Activated T-cell treated with anti-CD3 and anti-CD28 coated beads, Interleukin-2, amount 50 U/mL, for 72 hours (primary cell): ENCODE measurements around the gene MAP3K3. TPM values are rescaled to one million over a fixed set of nuclear protein-coding genes. Genes with fewer than 3 reads are reported as not detected.

Experiments used
- ATAC-seq, 2 donors: fragments of 150-1000 bp; cut with Tn5 transposase; replicated peaks in 1 of 2; 2 replicates each; pipeline ENCODE4 v1.10.0; 2021; ENCODE audit warnings: moderate library complexity in 2 of 2, mild to moderate bottlenecking in 1 of 2
- DNase-seq, 2 donors: peaks; one replicate each; pipeline ENCODE4 v3.0.0; 2021 to 2022; ENCODE audit warnings: mixed read lengths in 1 of 2
- H3K27ac Mint-ChIP-seq: one replicate; pipeline ENCODE4 v1.8.0; 2022; ENCODE audit warnings: mild to moderate bottlenecking, moderate library complexity, mixed read lengths
- H3K27me3 Mint-ChIP-seq: one replicate; pipeline ENCODE4 v1.8.0; 2022; ENCODE audit warnings: low read depth, mixed read lengths
- H3K36me3 Mint-ChIP-seq, 2 donors: one replicate each; pipeline ENCODE4 v1.8.0; 2022; ENCODE audit warnings: mixed read lengths in 2 of 2, mild to moderate bottlenecking in 1 of 2; ENCODE audit not compliant: insufficient read depth in 2 of 2
- H3K4me1 Mint-ChIP-seq: one replicate; pipeline ENCODE4 v1.8.0; 2022; ENCODE audit warnings: low read depth, mixed read lengths
- H3K4me3 Mint-ChIP-seq, 2 donors: one replicate each; pipeline ENCODE4 v1.8.0; 2022; ENCODE audit warnings: mild to moderate bottlenecking in 2 of 2, mixed read lengths in 2 of 2, moderate library complexity in 2 of 2
- H3K9me3 Mint-ChIP-seq, 2 donors: one replicate each; pipeline ENCODE4 v1.8.0; 2022; ENCODE audit warnings: mixed read lengths in 2 of 2
- total RNA-seq, 2 donors: library from RNA; stranded (reverse); gene quantifications; one replicate each; pipeline ENCODE4 v1.2.3, GENCODE V29; 2022

The MAP3K3 gene
- total RNA-seq, 2 donors from 2014 or later: 34.9 to 46.8 TPM

DNA sequence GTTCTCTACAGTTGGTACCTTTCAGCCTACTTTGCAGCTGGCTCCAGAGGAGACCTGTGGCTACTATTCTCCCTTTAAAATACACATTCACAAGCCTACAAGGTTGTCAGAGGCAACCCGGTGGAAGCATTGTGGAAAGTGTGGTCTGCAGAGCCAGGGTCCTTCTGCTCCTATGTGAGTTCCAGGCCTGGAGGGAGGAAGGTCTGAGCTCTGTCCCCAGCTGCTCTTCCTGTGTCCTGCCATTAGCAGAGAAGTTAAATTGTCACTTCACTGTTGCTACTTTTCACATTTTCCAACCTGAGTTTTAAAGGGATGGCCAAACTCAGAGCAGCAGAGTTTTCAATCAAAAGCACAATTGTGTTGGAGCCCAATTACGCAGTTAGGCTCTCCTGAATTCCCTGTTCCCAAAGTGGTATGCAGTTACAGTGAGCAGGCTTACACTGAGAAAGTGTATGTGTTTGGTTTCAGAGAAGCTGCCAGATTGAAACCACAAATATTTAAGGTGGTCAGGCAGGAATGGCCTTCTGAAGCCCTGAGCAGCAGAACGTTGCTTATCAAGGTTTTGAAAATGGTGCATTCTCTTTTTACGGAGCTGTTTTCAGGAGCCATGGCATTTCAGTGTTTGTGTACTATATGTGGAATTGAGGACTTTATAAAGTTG, 25.0 kb downstream of the MAP3K3 start:
- H3K4me3 Mint-ChIP-seq: no peak overlapping the region
- no peaks in the 10 kb centered on the region for H3K9me3 Mint-ChIP-seq
- no peak for ATAC-seq
- peak overlapping the region; percentile 24 for H3K27ac Mint-ChIP-seq
- peaks cover 12% of the 10 kb centered on the region for H3K4me1 Mint-ChIP-seq
- H3K36me3 Mint-ChIP-seq: peaks cover 0 to 2% of the 10 kb centered on the region in 2 donors
- no peaks in the 10 kb centered on the region for H3K27me3 Mint-ChIP-seq
- no peak for DNase-seq

DNA sequence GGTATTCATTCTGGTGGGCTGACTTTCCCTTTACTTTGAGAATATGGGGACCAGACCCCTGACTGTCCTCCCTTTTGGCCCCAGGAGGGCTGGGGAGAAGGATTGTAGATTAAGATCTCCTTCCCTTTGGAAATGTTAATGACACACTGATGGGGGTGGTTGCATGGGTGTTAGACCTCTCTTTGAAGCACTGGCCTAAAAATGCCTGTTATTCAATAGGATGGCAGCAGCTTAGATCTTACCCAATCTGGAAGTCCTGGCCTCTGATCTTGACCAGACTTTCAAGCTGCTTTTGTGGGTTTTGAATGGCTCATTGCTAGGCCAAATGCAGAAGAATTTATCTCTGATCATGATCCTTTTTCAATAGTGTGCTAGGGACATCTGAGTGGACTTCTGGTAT, 25.7 kb downstream of the MAP3K3 start:
- Mint-ChIP-seq H3K9me3 (no peaks in the 10 kb centered on the region), H3K4me1 (peaks cover 12% of the 10 kb centered on the region), H3K4me3 (no peak overlapping the region), H3K27ac (no peak overlapping the region), H3K36me3 (peaks cover 0 to 3% of the 10 kb centered on the region in 2 donors), H3K27me3 (no peaks in the 10 kb centered on the region)
- ATAC-seq (no peak), DNase-seq (no peak)

DNA sequence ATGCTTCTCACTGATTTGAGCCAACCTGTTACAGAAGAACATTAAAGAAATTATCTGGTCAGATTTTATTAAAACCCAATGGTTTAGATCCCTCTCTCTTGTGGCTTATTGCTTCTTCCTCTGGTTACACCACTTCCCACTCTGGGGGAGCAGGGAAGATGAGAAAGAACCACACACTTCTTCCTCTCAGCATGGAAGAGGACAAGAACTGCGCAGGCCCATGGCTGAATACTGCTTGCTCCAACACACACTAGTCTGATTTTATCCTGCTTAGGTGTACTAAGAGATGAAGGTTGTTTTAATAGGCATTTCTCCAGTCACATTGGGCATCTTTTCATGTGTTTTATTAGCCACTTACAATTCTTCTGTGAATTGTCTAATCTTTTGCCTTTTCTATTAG, 27.6 kb downstream of the MAP3K3 start:
- no peak for DNase-seq
- H3K27ac Mint-ChIP-seq: no peak overlapping the region
- peaks cover 12% of the 10 kb centered on the region for H3K4me1 Mint-ChIP-seq
- H3K9me3 Mint-ChIP-seq: no peaks in the 10 kb centered on the region
- H3K27me3 Mint-ChIP-seq: no peaks in the 10 kb centered on the region
- peaks cover 3% of the 10 kb centered on the region in 2 donors for H3K36me3 Mint-ChIP-seq
- H3K4me3 Mint-ChIP-seq: no peak overlapping the region
- ATAC-seq: no peak

DNA sequence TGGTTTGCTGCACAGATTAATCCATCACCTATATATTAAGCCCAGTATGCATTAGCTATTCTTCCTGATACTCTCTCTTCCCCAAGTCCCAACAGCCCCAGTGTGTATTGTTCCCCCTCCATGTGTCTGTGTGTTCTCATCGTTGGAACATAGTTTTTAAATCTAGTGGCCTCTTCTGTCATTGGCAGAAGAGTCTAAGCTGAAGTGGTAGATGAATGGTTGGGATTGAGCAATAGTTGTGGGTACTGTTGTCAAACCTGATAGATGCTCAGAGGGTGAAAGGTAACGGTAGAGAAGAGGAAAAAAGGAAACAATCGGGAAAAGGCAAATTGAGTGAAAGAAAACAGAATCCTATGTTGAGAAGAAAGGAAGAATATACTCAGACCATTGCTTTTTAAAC, 29.9 kb downstream of the MAP3K3 start:
- H3K9me3 Mint-ChIP-seq: no peaks in the 10 kb centered on the region
- no peak overlapping the region for H3K27ac Mint-ChIP-seq
- no peak for DNase-seq
- no peaks in the 10 kb centered on the region for H3K27me3 Mint-ChIP-seq
- H3K4me1 Mint-ChIP-seq: no peaks in the 10 kb centered on the region
- peaks cover 3% of the 10 kb centered on the region in 2 donors for H3K36me3 Mint-ChIP-seq
- ATAC-seq: no peak
- H3K4me3 Mint-ChIP-seq: no peak overlapping the region

DNA sequence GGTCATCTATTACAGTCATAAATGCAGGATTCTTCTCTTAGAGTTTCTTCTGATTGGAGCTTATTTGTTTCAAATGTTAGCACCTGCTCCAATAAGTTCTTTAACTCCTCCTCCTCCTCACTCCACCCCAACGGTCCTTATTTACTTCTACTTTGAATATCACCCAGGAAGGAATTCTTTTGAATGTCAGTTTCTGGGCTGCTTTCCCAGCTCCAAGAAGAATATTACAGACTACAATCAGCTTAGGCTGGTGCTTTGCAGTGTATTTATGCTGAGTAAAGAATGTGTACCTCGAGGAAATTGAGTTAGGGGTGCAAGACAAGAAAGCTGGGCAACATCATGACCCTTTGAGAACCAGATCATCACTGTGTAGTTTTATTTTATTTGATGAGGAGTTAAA, 30.8 kb downstream of the MAP3K3 start:
- no peaks in the 10 kb centered on the region for H3K27me3 Mint-ChIP-seq
- no peaks in the 10 kb centered on the region for H3K4me1 Mint-ChIP-seq
- H3K27ac Mint-ChIP-seq: no peak overlapping the region
- ATAC-seq: no peak
- peaks cover 3% of the 10 kb centered on the region in 2 donors for H3K36me3 Mint-ChIP-seq
- no peak for DNase-seq
- no peaks in the 10 kb centered on the region for H3K9me3 Mint-ChIP-seq
- H3K4me3 Mint-ChIP-seq: no peak overlapping the region

DNA sequence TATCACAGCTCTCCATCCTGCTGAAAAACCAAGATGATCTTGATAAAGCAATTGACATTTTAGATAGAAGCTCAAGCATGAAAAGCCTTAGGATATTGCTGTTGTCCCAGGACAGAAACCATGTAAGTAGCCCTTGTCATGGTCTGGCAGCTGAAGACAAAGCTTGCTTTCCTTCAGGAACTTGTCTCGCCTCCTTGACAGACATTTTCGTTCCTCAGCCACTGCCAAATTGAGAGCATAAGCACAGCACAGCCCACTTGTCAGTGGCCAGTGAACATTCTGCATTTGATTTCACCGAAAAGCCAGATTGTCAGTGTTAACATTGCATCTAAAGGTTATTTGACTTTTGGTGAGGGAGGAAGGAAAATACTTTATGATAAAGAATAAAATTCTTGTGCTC, 35.6 kb downstream of the MAP3K3 start:
- H3K36me3 Mint-ChIP-seq: peaks cover 1 to 11% of the 10 kb centered on the region in 2 donors
- H3K27ac Mint-ChIP-seq: no peak overlapping the region
- no peaks in the 10 kb centered on the region for H3K27me3 Mint-ChIP-seq
- no peaks in the 10 kb centered on the region for H3K4me1 Mint-ChIP-seq
- DNase-seq (no peak), ATAC-seq (no peak)
- H3K9me3 Mint-ChIP-seq: no peaks in the 10 kb centered on the region
- H3K4me3 Mint-ChIP-seq: no peak overlapping the region

DNA sequence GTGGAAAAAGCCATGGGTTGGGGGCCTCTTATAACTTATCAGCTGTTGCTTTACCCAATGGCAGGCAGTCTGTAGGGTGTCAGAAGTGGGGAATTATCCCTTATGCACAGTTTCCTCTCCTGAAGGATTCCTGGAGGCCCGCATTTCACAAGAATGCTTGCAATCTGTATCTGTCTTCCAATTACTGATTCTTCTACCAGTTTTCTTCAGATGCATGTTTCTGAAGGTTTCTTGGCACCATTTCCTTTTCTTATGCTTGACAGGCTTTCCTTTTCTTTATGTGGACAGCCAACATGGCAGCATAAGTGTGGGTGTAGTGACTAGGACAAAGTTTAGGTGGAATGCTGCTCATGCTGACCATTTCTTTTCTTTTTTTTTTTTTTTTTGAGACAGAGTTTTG, 36.1 kb downstream of the MAP3K3 start:
- H3K9me3 Mint-ChIP-seq: no peaks in the 10 kb centered on the region
- ATAC-seq (no peak), DNase-seq (no peak)
- no peaks in the 10 kb centered on the region for H3K4me1 Mint-ChIP-seq
- H3K4me3 Mint-ChIP-seq: no peak overlapping the region
- H3K27ac Mint-ChIP-seq: no peak overlapping the region
- peaks cover 1 to 14% of the 10 kb centered on the region in 2 donors for H3K36me3 Mint-ChIP-seq
- no peaks in the 10 kb centered on the region for H3K27me3 Mint-ChIP-seq

DNA sequence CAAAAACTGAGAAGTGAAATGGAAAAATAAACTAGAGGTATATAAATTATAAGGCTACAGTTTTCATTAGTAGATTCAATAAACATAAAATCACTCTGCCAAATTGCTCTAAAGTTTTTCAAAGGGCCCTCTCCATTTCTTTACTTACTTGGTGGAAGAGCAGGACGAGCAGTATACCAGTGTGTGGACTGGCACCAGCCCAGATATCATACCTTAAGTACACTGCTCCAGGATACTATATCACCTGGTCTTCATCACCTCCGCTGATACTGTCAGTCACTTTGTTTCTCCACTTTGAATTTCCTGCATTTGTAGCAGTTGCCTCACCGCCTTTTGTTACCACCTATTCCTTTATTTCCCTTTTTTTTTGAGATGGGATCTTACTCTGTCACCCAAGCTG, 37.6 kb downstream of the MAP3K3 start:
- Mint-ChIP-seq H3K36me3 (peaks cover 1 to 13% of the 10 kb centered on the region in 2 donors), H3K27me3 (no peaks in the 10 kb centered on the region), H3K9me3 (no peaks in the 10 kb centered on the region), H3K27ac (no peak overlapping the region), H3K4me3 (no peak overlapping the region), H3K4me1 (no peaks in the 10 kb centered on the region)
- ATAC-seq (no peak), DNase-seq (no peak)

DNA sequence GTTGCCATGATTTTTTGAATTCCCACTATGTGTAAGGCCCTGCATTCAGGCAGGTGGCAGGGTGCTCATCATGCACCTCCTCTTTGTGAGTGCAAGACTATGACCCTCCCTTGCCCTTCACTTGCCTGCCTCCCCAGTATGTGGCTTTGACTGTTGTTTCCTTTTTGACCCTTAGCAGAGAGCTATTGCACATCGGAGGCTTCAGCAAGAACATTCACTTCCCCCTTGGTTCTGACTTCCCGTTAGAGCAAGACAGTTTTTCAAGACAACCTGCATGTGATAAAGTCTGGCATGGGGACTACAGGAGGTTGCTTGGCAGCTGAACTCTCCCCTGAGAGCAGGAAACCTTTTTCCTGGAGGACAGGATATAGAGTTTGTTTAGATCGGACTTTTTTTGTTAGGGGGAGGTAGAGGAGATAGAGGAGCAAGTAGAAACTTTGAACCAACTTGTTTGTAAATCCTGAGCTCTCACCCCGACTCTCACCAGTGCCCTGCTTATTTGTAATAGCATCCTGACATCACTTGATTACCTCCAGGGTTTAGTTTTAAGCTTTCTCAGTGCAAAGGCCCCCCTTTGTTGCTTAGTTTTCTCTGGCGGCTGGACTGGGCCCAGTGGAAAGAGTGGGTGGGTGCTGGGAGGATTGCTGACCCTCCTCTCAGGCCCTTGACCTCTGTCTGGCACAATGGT, 43.5 kb downstream of the MAP3K3 start:
- ATAC-seq: no peak
- Mint-ChIP-seq H3K27me3 (no peaks in the 10 kb centered on the region), H3K27ac (peak overlapping the region; percentile 45), H3K4me3 (no peak overlapping the region), H3K4me1 (no peaks in the 10 kb centered on the region), H3K9me3 (no peaks in the 10 kb centered on the region), H3K36me3 (peaks cover 1 to 12% of the 10 kb centered on the region in 2 donors)
- no peak for DNase-seq

DNA sequence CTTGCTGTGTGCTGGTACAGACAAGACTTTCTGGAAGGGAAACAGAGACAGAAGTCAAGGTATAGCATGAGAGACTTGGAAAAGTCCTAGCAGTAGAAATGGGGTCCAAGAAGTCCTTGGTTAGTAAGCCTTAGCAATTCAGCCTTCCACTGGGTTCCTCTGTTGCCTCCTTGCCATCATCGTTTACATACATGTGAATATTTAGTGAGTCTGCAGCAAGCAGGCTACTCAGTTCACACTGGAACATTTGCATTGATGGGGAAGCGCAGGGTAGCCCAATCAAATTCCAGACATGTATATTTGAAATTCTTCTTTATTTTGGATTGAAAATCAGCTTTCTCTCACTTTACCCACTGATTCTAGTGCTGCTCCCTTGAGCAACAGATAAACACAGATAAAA, 50.6 kb downstream of the MAP3K3 start:
- Mint-ChIP-seq H3K27me3 (no peaks in the 10 kb centered on the region), H3K4me1 (peaks cover 9% of the 10 kb centered on the region), H3K36me3 (peaks cover 2 to 5% of the 10 kb centered on the region in 2 donors), H3K27ac (no peak overlapping the region), H3K4me3 (no peak overlapping the region), H3K9me3 (no peaks in the 10 kb centered on the region)
- no peak for ATAC-seq
- DNase-seq: no peak

DNA sequence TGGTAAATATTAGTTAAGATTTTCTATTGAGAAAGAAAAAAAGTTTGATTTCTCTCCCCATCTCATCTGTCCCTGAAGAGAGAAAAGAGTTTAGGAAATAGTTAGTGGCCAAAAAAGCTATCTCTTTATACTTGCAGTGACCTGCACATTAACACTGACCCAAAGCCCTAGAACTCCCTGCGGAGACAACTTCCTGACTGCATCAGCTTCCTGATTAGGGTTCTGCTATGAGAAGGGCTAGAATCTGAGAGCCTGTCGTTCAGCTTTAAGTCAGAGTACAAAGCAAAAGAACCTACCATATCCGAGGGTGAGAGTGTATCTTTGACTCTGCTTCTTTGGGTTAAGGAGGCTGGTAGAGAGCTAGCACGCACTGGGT, 53.0 kb downstream of the MAP3K3 start:
- DNase-seq (no peak), ATAC-seq (no peak)
- Mint-ChIP-seq H3K27ac (no peak overlapping the region), H3K4me1 (peaks cover 9% of the 10 kb centered on the region), H3K9me3 (no peaks in the 10 kb centered on the region), H3K36me3 (peaks cover 2% of the 10 kb centered on the region in 2 donors), H3K4me3 (no peak overlapping the region), H3K27me3 (no peaks in the 10 kb centered on the region)

DNA sequence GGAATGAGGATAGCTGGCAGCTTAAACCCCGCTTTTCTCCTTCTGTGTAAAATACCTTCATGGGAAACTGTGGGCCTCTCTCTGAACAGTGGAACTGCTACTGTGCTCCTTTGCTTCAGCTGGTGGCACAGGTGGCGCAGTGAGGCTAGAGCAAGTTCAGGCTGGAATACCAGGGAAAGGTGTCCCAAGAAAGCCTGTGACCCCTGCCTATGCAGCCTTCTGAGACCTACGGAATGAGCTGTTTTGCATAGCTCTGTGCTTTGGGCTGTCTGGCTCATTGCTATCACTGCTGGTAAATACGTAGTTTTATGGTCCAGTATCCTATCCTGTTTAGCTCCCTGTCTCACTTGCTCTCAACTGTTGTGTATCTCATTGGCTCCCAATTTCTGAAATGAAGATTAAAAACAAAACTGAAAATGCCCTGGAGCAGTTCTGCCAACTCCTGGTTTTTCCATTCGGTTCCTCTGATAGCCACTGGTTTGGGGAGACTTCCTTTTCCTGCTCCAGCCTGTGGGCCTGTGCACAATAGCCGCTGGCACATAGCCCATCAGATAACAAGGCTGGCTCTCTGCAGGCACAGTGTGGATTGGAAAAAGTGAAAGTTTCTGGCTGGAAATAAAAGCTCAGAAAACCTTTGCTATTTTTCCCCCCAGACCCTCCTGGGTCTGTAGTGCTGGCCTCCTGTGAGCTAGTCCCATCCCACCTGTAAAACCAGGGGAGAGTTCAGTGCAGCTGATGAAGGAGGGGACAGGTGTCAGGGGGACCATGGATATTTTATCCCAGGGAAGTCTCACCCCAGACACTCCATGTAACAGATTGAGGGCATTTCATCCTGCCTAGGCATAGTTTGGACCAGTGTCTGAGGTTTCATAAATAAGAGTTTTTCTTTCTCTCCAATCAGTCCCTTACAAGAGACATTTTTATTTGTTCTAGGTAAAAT, 53.7 kb downstream of the MAP3K3 start:
- Mint-ChIP-seq H3K4me3 (no peak overlapping the region), H3K27me3 (no peaks in the 10 kb centered on the region), H3K27ac (peak overlapping the region; percentile 54), H3K36me3 (peaks cover under 1% of the 10 kb centered on the region in 2 donors), H3K4me1 (peaks cover 9% of the 10 kb centered on the region), H3K9me3 (no peaks in the 10 kb centered on the region)
- ATAC-seq (no peak), DNase-seq (no peak)

DNA sequence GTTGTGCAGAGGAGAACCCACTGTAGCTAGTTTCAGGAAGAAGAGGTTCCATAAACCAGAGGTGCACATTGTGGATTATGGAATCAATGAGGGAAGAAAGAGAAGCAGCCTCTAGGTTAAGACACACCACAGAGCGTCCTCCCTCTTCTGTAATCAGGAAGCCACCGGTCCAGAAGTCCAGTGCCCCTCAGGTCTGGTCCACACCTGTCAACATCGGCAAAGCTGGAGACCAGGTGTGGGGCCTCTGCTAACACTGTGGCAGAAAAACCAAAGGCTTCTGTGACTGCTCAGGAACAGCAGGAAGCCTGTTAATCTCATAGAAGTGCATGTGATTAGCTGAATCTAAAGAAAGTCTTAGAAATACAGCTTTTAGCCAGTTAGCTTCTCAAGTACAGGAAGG, 54.4 kb downstream of the MAP3K3 start:
- H3K4me3 Mint-ChIP-seq: no peak overlapping the region
- H3K27me3 Mint-ChIP-seq: no peaks in the 10 kb centered on the region
- H3K36me3 Mint-ChIP-seq: no peaks in the 10 kb centered on the region
- H3K27ac Mint-ChIP-seq: peak overlapping the region; percentile 54
- H3K4me1 Mint-ChIP-seq: peaks cover 9% of the 10 kb centered on the region
- DNase-seq (no peak), ATAC-seq (no peak)
- no peaks in the 10 kb centered on the region for H3K9me3 Mint-ChIP-seq
